ENCODE measurements around the gene NUP214.
"Not testable (repeated sequence)": the region's sequence is repeated elsewhere in the genome, so short reads cannot be mapped to it uniquely, and the experiment has no call there.

Gene NUP214

DNA sequence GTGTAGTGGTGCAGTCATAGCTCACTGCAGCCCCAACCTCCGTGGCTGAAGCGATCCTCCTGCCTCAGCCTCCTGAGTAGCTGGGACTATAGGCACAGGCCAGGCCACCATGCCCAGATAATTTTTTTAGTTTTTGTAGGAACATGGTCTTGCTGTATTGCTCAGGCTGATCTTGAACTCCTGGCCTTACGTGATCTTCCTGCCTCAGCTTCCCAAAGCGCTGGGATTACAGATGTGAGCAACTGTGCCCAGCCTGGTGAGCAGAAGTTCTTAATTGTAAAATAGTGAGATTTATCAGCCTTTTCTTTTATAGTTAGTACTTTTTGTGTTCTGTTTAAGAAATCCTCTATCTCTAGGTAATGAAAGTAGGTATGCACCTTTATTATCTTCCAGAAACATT, 42.5 kb downstream of the NUP214 start:
- no peak for DNase-seq

DNA sequence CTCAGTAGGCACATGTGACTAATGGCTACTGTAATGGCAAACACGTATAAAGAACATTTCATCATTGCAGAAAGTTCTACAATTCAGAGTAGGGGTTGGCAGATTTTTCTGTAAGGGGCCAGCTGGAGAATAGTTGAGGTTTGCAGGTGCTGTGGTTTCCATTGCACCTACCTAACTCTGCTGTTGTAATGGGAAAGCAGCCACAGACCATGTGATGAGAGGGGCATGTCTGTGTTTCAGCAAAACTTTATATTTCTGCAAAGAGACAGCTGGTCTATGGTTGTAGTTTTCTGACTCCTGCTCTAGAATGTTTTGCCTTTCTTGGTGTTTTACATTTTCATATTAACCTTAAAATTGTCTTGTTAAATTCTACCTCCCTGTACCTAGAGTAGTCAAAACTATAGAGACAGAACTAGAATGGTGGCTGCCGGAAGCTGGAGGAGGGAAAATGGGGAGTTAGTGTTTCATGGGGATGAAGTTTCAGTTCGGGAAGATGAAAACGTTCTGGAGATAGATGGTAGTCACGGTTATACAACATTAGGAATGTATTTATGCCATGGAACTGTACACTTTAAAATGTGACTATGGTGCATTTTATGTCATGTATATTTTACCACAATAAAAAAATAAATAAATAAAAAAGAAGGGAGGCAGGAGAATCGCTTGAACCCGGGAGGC, 44.3 kb downstream of the NUP214 start:
- no peak for DNase-seq

- no peak for DNase-seq
These were observed 48.6 kb downstream of the NUP214 start for GRCh38 chr9:131173995-131174394.

DNA sequence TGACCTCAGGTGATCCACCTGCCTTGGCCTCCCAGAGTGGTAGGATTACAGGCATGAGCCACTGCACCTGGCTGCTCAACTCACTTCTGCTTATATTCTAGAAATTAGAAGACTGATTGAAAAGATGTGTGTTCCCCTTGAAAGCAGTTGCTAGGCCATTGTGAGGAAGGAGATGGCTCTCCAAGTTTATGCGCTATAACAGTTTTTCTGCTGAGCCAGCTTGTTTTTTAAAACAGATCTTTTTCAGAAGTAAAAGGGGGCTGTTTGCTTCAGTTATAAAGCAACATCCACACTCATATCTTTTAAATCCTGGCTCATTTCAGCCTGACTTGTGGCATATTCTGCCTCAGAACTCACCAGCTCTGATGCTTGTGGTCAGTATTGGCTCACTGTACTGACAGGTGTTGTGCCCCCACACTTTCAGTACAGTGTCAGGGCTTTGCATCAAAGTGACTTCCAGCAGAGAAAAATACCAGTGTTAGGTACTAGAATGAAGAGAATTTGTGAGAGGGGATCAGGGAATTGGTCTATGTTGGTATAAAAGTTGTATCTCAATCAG, 49.4 kb downstream of the NUP214 start:
- DNase-seq, result no peak

- no peak for DNase-seq
These were observed 52.5 kb downstream of the NUP214 start for GRCh38 chr9:131177898-131178297.

DNA sequence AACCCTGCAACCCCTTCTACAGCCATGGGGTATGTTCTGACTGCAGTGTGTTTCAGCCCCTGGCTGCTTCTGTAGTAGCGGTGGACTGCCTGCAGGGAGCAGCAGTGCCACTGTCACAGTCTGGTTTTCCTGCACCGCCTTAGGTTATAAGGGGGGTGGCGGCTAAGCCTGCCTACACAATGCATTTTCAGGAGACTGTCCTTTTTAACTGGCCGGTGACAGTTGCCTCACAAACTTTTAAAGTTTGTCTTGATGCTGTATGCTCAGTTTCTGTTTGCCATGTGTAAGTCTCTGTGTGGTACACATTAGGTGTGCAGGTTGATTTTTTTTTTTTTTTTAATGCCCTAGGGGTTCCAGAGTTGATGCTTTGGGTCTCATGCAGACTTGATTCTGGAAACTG, 53.0 kb downstream of the NUP214 start:
- no peak for DNase-seq

- no peak for DNase-seq
These were observed 53.5 kb downstream of the NUP214 start for GRCh38 chr9:131178926-131179325.

DNA sequence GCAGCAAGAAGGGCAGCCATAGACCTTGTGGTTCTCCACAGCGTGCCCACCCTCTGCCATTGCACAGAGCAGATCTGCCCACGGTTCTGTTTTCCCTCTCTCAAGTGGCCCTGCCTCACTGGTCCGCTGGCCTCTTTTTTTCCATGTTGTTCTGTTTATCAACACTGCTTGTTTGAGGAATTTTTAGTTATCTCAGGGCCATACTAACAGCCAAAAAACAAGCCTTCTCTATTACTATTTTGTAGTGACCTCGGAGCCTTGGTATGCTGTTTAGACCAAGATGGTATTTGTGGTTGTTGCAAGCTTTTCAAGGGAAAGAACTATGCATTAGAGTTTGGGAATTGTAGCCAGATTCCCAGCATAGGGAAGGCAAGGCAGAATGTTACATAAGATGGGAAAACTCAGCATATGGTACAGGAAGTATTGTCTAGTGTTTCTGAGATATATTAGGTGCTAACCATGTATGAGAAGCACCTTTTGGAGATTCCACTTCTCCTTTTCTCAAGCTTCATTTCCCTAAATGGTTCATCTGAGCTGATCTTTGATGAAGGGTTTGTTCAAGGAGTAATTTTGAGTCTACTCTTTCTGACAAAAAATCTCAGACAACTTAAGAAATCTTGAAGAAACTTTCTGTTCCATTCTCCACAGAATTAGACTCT, 54.3 kb downstream of the NUP214 start:
- DNase-seq, result no peak

GRCh38 chr9:131180454-131180853, 55.1 kb downstream of the NUP214 start:
- no peak for DNase-seq

GRCh38 chr9:131181091-131181681, 55.8 kb downstream of the NUP214 start:
- DNase-seq, result no peak

GRCh38 chr9:131185924-131186323, 60.5 kb downstream of the NUP214 start:
- DNase-seq, result no peak

DNA sequence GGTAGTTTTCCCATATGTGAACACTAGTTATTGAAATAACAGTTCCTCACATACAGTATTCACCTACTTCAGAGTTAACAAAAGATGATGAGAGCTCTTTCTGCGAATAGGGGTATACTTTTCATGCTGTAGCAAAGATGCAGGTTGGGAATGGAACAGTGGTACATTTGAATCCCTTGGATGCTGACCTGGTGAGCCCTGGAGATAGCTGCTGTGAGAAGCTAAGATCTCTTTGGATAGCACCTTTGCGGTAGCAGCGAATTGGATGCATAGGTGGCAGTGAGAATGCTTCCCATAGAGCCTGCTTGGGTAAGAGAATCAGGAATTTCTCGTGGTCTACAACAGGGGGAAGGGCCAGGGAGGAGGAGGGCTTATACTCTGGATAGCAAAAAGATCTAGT, 61.2 kb downstream of the NUP214 start:
- no peak for DNase-seq

DNA sequence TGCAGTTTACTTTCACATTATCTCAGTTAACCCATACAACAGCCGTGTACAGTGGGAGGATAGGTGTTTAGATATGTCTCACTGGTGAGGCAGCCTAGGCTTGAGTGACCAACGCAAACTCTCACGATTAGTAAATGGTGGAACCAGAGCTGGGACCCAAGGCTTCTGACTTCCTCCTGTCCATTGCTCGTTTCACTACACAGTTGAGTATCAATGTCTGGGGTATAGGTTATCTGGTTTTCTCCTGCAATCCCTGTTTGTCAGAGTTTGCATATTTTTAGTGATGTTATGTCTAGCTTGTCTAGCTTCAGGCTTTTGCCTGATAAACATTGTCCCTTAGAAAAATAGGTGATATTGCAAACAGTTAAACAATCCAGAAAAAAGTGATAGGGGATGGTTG, 62.6 kb downstream of the NUP214 start:
- DNase-seq, result no peak

DNA sequence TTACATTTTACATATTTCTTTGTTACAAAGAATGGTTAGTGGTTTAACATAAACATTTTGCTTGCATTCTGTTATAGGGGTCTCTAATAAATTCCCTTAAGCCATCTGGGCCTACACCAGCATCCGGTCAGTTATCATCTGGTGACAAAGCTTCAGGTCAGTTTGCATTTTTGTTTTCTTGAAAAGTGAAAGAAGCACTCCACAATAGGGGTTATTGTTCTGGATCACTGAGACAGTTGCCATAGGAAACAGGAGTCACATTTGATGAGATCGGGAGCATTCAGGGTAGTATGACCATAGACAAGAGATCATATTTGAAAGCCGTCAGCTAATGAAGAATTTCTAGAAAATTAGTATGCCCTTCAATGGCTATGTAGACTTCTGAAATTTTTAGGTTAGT, 63.6 kb downstream of the NUP214 start:
- DNase-seq, result no peak

GRCh38 chr9:131190191-131190590, 64.8 kb downstream of the NUP214 start:
- DNase-seq, result no peak

DNA sequence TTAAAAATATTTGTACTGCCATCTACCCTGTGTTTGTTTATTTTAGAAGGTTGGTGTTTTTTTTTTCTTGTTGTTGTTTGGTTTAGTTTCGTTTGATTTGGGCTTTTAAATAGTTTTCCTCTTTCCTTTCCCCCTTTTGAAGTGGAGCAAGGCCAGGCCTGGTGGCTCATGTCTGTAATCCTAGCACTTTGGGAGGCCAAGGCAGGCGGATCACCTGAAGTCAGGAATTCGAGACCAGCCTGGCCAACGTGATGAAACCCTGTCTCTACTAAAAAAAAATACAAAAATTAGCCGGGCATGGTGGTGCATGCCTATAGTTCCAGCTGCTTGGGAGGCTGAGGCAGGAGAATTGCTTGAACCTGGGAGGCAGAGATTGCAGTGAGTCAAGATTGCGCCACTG, 65.6 kb downstream of the NUP214 start:
- not testable (repeated sequence) for DNase-seq

DNA sequence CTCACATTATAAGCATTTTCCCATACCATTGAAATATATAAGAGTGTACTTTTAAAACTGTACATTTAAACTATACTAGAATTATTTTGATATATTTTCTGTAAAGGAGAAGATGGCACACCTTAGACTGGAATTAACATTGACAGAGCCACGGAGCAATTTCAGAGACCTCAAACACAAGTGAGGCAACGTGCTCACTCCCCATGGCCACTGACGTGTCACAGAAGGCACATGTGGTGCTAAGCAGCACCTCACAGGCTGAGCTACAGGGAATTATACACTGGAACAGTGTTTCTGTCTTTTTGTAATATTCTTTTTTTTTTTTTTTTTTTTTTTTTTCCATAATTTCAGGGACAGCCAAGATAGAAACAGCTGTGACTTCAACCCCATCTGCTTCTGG, 66.5 kb downstream of the NUP214 start:
- DNase-seq, result no peak

GRCh38 chr9:131193051-131193450, 67.7 kb downstream of the NUP214 start:
- DNase-seq, result no peak

DNA sequence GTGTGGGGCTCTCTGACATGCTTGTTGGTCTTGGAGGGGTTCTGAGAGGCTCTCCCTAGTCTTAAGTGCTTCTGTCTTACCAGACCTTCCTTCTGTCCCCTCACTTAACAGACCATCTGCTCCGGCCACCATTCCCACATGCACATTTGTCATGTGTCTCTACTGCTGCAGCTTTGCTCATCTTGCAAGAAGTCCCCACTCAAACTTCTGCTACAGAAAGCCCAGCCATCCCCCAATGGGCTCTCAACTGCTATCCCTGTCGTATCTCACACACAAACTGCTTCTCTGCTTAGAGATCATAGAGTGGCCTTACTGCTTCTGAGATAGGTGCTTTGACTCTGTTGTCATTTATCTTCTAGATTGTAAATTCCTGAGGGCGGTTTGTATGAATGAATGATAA, 69.4 kb downstream of the NUP214 start:
- no peak for DNase-seq

- DNase-seq, result no peak
These were observed 72.0 kb downstream of the NUP214 start for GRCh38 chr9:131197160-131197911.

GRCh38 chr9:131198041-131198715, 72.8 kb downstream of the NUP214 start:
- DNase-seq, result no peak

GRCh38 chr9:131201856-131202255, 76.5 kb downstream of the NUP214 start:
- no peak for DNase-seq

Measured in NCI-H1417 treated with DMSO at 0.1 percent for 48 hours (cell line).